Epithelial cell of proximal tubule (primary cell): ENCODE results near the gene ADGRF4. TPM values are rescaled to one million over a fixed set of nuclear protein-coding genes. Genes with fewer than 3 reads are reported as not detected.

Source experiments
- DNase-seq: peaks from one replicate; pipeline ENCODE4 v3.0.0-alpha.2; 2011; ENCODE audit warnings: low read depth
- H3K4me3 ChIP-seq: 2 replicates; pipeline ENCODE4 v1.5.1; 2011; ENCODE audit warnings: low read depth, mild to moderate bottlenecking, low read length
- total RNA-seq: library from RNA; depleted of rRNA; stranded (reverse); fragments of >200 nt; gene quantifications from 2 replicates; pipeline ENCODE4 v1.2.3, GENCODE V29; 2015
- TF ChIP-seq, protein P1 (sequence below): conservative IDR thresholded peaks from 2 replicates; pipeline ENCODE4 v1.5.1; 2012; ENCODE audit warnings: low read depth, mild to moderate bottlenecking, low read length

ADGRF4 gene
- total RNA-seq, 1 donor from 2014 or later, result 1.5 TPM

DNA sequence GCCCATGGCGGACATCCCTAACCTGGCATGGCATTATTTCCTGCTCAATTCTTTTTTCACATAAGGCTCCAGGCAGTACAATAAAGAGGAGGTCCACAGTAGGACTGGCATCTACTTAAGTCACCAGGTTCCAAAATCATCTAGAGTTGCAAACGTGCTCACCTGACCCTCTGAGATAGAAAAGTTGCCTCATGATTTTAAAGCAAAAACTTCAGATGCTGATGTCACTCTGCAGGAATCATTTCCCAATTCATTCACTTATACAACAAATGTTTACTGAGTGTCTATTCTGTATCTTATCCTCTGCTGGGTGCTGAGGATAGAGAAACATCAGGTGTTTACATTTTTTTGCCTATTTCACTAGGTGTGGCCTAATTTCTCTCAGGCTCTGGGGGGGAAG is 2.2 kb downstream of the ADGRF4 start:
- no peak overlapping the region for H3K4me3 ChIP-seq
- DNase-seq, result no peak
- TF ChIP-seq, protein P1, sequence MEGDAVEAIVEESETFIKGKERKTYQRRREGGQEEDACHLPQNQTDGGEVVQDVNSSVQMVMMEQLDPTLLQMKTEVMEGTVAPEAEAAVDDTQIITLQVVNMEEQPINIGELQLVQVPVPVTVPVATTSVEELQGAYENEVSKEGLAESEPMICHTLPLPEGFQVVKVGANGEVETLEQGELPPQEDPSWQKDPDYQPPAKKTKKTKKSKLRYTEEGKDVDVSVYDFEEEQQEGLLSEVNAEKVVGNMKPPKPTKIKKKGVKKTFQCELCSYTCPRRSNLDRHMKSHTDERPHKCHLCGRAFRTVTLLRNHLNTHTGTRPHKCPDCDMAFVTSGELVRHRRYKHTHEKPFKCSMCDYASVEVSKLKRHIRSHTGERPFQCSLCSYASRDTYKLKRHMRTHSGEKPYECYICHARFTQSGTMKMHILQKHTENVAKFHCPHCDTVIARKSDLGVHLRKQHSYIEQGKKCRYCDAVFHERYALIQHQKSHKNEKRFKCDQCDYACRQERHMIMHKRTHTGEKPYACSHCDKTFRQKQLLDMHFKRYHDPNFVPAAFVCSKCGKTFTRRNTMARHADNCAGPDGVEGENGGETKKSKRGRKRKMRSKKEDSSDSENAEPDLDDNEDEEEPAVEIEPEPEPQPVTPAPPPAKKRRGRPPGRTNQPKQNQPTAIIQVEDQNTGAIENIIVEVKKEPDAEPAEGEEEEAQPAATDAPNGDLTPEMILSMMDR, result no peak

DNA sequence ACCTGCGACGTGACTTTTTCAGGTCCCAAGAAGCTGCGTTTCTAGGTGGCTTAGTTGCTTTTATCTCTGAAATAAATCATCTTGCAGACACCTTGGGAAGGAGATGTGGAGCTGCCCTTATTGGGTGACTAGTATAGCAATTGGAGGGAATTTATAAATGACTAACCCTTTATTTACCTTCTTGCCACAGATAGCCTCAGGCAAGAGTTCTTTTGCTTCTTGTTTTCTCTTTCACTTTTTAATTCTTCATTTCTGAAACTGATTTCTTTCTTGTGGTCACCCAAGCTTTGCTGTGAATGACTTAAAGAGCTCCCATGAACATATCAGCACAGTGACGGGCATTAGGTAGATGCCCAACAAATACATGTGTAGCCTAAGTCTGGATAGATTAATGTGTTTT is 3.0 kb downstream of the ADGRF4 start:
- peak; percentile 18 for DNase-seq
- TF ChIP-seq, protein P1, result no peak
- H3K4me3 ChIP-seq, result no peak overlapping the region

DNA sequence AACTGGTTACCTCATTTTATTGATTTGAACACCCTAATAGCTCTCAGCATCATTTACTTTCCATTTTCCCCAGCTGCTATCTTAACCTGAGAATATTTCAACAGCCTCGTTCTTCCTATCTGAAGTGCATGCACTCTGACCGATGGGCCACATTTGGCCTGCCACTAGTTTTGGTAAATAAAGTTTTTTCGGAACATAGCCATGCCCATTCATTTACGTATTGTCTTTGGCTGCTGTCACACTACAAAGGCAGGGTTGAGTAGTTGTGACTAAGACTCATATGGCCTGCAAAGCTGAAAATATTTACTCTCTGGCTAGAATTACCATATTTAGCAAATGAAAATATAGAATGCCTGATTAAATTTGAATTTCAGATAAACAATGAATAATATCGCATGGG is 10.8 kb downstream of the ADGRF4 start:
- no peak overlapping the region for H3K4me3 ChIP-seq
- TF ChIP-seq, protein P1, result no peak
- DNase-seq, result no peak

DNA sequence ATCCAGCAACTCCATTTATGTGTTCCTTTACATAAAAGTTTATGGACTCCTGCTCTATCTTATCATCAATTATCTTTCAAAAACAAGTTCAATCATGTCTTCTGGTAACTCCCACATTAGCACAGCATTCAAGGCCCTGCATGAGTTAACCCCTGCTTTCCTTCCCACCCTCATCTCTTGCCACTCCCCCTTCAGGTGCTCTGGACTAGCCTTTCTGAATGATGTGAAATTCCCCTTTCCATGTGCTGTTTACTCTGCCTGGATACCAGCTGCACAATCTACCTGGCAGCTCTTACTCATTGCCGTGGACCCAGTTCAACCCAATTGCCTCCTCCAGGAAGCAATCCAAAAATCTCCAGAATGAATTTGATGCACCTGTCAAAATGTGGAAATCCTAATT is 11.9 kb downstream of the ADGRF4 start:
- TF ChIP-seq, protein P1, result no peak
- no peak for DNase-seq
- H3K4me3 ChIP-seq, result no peak overlapping the region

DNA sequence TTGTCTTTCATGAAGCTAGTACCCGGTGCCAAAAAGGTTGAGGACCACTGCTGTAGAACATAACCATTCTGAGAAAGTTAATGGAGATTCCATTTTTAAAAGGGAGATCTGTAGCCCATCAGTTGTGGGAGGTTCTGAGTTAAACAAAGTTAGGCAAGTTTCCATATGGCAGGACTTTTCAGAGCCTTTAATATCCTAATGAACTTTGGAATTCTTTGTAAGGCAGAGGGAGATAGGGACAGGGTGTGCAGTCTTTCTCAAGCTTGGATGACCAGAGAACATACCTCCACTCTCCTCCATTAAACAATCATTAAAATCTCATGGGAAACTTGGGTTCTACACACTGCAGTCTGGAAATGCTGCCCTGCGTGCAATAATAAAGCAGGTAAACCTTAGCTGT is 14.8 kb downstream of the ADGRF4 start:
- H3K4me3 ChIP-seq, result no peak overlapping the region
- no peak for DNase-seq
- TF ChIP-seq, protein P1, result no peak

DNA sequence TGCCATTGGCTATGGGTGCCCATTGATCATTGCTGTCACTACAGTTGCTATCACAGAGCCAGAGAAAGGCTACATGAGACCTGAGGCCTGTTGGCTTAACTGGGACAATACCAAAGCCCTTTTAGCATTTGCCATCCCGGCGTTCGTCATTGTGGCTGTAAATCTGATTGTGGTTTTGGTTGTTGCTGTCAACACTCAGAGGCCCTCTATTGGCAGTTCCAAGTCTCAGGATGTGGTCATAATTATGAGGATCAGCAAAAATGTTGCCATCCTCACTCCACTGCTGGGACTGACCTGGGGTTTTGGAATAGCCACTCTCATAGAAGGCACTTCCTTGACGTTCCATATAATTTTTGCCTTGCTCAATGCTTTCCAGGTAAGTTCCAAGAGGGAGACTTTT is 16.4 kb downstream of the ADGRF4 start:
- DNase-seq, result no peak
- H3K4me3 ChIP-seq, result no peak overlapping the region
- TF ChIP-seq, protein P1, result no peak

DNA sequence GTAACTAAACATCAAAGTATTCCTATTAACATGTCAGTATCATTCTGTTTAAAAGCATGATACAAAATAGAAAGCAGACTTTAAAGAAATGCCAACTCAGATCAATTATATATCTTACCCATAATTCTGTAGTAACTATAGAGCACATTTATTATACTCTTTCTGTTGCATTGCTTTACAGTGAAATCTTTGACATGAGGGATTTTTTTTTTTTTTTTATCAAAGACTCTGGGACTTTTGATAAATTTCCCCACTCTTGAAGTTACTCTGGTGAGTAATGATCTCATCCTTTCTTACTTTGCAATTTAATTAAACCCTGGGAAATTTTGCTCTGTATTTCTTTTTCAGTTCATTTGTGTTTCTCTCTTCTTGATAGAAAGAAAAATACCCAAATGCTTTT is 17.4 kb downstream of the ADGRF4 start:
- DNase-seq, result no peak
- H3K4me3 ChIP-seq, result no peak overlapping the region
- TF ChIP-seq, protein P1, result no peak
